Measurements from ENCODE around the gene SPEM2.

SPEM2 gene

DNA sequence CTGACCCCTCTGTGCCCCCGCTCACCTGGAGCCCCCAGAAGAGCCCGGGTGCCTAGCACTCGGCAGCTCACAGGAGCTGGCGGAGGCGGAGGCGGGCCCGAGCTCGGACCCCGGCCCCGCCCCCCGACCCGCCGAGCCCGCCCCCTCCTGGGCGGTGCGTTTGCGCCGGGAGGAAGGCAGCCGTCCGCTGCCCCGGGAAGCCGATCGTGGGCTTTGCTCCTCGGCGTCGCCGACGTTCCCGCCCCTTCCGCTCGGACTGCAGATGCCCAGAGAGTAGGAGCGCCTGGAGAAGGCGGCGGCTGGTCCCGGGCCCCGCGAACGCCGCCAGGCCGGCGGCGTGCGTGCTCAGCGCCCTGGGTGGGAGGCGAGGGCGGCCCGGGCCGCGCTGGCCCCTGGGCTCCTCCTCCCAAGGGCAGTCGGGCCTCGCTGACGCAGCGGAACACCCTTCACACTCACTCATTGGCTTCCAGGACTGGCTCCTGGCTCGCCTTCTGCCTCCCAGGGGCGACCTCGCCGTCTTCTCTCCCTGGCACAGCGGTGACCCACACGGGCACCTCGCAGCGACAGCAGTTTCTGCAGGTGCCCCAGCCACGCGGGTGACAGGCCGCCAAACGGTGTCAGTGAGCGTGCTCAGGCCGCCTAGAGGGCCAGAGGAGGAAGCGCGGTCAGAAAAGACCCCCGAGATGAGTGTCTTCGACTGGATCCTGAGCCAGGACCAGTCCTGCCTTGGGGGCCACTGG, 30.8 kb upstream of the SPEM2 start, which contains the start of gene PLSCR3:
TSS of gene PLSCR3 (minus strand) at position 74 of the 740 bp plus-strand sequence. CDS start 415 bp downstream, outside the sequence.
- H3K36me3 ChIP-seq (ENCODE audit: low read depth): peaks cover 32% of the 10 kb centered on the region
- H3K4me3 ChIP-seq (ENCODE audit: severe bottlenecking): peak within 1 kb of the TSS; percentile 76
- H3K27me3 ChIP-seq (ENCODE audit: insufficient read depth, poor library complexity, severe bottlenecking): no peaks in the 10 kb centered on the region
- peak; percentile 79 for ATAC-seq (ENCODE audit: low read depth)
- peak; percentile 86 for DNase-seq (ENCODE audit: low spot score)
- TF ChIP-seq, protein P1, sequence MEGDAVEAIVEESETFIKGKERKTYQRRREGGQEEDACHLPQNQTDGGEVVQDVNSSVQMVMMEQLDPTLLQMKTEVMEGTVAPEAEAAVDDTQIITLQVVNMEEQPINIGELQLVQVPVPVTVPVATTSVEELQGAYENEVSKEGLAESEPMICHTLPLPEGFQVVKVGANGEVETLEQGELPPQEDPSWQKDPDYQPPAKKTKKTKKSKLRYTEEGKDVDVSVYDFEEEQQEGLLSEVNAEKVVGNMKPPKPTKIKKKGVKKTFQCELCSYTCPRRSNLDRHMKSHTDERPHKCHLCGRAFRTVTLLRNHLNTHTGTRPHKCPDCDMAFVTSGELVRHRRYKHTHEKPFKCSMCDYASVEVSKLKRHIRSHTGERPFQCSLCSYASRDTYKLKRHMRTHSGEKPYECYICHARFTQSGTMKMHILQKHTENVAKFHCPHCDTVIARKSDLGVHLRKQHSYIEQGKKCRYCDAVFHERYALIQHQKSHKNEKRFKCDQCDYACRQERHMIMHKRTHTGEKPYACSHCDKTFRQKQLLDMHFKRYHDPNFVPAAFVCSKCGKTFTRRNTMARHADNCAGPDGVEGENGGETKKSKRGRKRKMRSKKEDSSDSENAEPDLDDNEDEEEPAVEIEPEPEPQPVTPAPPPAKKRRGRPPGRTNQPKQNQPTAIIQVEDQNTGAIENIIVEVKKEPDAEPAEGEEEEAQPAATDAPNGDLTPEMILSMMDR (IDR thresholded peaks at IDR 0.05; ENCODE audit: poor library complexity, severe bottlenecking): no peak
- no peaks in the 10 kb centered on the region for H3K4me1 ChIP-seq (ENCODE audit: insufficient read depth, poor library complexity, severe bottlenecking)
- H3K27ac ChIP-seq (ENCODE audit: poor library complexity, severe bottlenecking): peak within 1 kb of the TSS; percentile 73
- H3K9me3 ChIP-seq (ENCODE audit: severe bottlenecking): no peaks in the 10 kb centered on the region

DNA sequence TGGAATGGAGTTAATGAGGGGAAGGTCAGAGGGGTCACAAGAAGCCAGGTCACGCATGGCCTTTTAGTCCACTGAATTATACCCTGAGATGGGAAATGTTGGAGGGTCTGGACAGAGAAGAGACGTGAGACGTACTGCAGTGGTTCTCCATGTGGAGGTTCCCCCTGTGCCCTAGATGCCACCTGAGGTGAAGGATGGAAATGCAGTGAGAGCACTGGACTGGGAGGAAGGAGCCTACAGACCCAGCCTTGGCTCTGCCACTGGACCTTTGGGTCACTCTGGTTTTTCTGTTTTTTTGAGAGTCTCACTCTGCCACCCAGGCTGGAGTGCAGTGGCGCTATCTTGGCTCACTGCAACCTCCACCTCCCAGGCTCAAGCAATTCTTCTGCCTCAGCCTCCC, 29.3 kb upstream of the SPEM2 start:
- H3K27me3 ChIP-seq (ENCODE audit: insufficient read depth, poor library complexity, severe bottlenecking): no peaks in the 10 kb centered on the region
- ATAC-seq (ENCODE audit: low read depth) (no peak), DNase-seq (ENCODE audit: low spot score) (no peak)
- peaks cover 7% of the 10 kb centered on the region for H3K4me1 ChIP-seq (ENCODE audit: insufficient read depth, poor library complexity, severe bottlenecking)
- H3K27ac ChIP-seq (ENCODE audit: poor library complexity, severe bottlenecking): no peak overlapping the region
- H3K4me3 ChIP-seq (ENCODE audit: severe bottlenecking): no peak overlapping the region
- no peaks in the 10 kb centered on the region for H3K9me3 ChIP-seq (ENCODE audit: severe bottlenecking)
- TF ChIP-seq, protein P1 (IDR thresholded peaks at IDR 0.05; ENCODE audit: poor library complexity, severe bottlenecking): no peak
- H3K36me3 ChIP-seq (ENCODE audit: low read depth): peaks cover 21% of the 10 kb centered on the region

DNA sequence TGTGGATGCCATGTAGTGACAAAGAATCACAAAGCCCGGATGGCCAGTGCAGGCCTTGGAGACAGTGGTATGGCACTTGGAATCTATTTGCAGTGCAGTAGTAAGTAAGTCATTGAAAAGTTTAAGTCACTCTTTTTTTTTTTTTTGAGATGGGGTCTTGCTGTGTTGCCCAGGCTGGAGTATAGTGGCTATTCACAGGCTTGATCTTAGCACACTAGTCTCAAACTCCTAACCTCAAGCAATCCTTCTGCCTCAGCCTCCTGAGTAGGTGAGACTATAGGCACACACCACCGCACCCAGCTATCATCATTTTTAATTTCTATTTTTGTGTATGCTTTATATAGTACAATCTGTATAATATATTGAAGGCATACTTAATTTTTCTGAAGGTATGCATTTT, 26.8 kb upstream of the SPEM2 start:
- Histone ChIP-seq H3K9me3 (ENCODE audit: severe bottlenecking) (no peaks in the 10 kb centered on the region), H3K27ac (ENCODE audit: poor library complexity, severe bottlenecking) (no peak overlapping the region), H3K4me3 (ENCODE audit: severe bottlenecking) (no peak overlapping the region), H3K36me3 (ENCODE audit: low read depth) (peaks cover 17% of the 10 kb centered on the region), H3K4me1 (ENCODE audit: insufficient read depth, poor library complexity, severe bottlenecking) (peaks cover 7% of the 10 kb centered on the region), H3K27me3 (ENCODE audit: insufficient read depth, poor library complexity, severe bottlenecking) (no peaks in the 10 kb centered on the region)
- ATAC-seq (ENCODE audit: low read depth) (no peak), DNase-seq (ENCODE audit: low spot score) (no peak)
- TF ChIP-seq, protein P1 (IDR thresholded peaks at IDR 0.05; ENCODE audit: poor library complexity, severe bottlenecking): no peak

DNA sequence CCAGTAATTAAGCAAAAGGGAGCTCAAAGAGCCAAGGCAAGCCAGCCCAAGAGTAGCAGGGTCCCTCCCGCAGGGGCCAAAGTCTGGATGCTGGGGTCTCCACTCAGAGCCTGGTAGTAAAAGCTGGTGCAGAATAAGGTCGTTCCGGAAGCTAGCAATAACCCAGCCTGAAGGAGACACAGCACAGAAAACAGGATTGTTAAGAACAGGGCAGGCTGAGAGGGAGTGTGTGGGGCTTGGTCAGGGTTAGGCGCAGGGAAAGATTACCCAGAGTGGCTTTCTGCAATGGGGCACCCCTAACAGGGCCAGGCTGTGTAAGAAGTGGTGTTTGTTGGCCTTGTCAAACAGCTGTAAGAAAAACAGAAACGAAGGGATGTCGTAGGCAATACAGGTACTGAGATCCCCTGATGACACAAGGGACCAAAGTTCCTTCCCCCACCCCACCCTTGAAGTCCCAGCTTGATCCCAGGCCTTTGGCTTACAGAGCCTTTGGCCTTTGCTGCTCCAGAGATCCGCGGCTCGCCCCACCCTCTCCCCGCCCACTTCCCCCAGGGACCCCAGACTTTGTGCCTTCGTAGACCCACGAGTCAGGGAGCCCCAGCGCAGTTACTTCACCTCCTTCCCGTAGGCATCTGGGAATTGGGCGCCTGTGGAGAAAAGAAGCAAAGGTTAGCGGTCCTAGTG, 22.2 kb upstream of the SPEM2 start:
- DNase-seq (ENCODE audit: low spot score): no peak
- Histone ChIP-seq H3K27ac (ENCODE audit: poor library complexity, severe bottlenecking) (peak overlapping the region; percentile 58), H3K36me3 (ENCODE audit: low read depth) (peaks cover 17% of the 10 kb centered on the region)

More for the DNA sequence above, 22.2 kb upstream of the SPEM2 start:
- TF ChIP-seq, protein P1 (IDR thresholded peaks at IDR 0.05; ENCODE audit: poor library complexity, severe bottlenecking): no peak
- Histone ChIP-seq H3K27me3 (ENCODE audit: insufficient read depth, poor library complexity, severe bottlenecking) (no peaks in the 10 kb centered on the region), H3K9me3 (ENCODE audit: severe bottlenecking) (no peaks in the 10 kb centered on the region), H3K4me3 (ENCODE audit: severe bottlenecking) (peak overlapping the region; percentile 54), H3K4me1 (ENCODE audit: insufficient read depth, poor library complexity, severe bottlenecking) (peaks cover 7% of the 10 kb centered on the region)
- ATAC-seq (ENCODE audit: low read depth): 0 out of 3 replicates have a peak, but pooled peaks have one; percentile 1

Data from RWPE2 (cell line).